ENCODE results near the gene ZNRF1. TPM values are rescaled to one million over a fixed set of nuclear protein-coding genes. Genes with fewer than 3 reads are reported as not detected.

Gene ZNRF1
- total and polyA plus RNA-seq, 2 of the 4 experiments (the other 2 are of a cell fraction), result 8.2 to 20.7 TPM

GRCh38 chr16:75028544-75029135, 29.8 kb downstream of the ZNRF1 start (continued):
- no peak for TF ChIP-seq MAZ (IDR thresholded peaks at IDR 0.05; ENCODE audit: borderline replicate concordance, low read depth, low read length)

DNA sequence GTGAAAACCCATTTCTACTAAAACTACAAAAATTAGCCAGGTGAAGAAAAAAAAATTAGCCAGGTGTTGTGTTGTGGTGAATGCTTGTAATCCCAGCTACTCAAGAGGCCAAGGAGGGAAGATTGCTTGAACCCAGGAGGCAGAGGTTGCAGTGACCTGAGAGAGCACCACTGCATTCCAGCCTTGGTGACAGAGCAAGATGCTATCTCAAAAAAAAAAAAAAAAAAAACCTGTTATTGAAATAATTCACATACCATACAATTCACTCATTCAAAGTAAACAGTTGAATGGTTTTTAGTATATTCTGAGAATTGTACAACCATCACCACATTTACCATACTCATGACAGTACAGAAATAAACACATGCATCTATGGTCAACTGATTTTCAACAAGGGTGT, 31.0 kb downstream of the ZNRF1 start:
- H3K18ac ChIP-seq (ENCODE audit: low read depth, low read length), result peak overlapping the region; percentile 31; the same call in 1 of the 2 replicates
- H2BK120ac ChIP-seq (ENCODE audit: low read depth, low read length), result peak overlapping the region; percentile 51; the same call in 1 of the 2 replicates
- no peaks in the 10 kb centered on the region for H3K27me3 ChIP-seq (ENCODE audit: control insufficient read depth, insufficient read depth, low read length)
- H3K9me3 ChIP-seq (ENCODE audit: control insufficient read depth, insufficient read depth, low read length), result no peaks in the 10 kb centered on the region
- H3K14ac ChIP-seq (replicated peaks; ENCODE audit: low read depth, low read length), result no peak overlapping the region
- no TSS peak for BruUV-seq (replicated peaks)
- H3K79me1 ChIP-seq (ENCODE audit: low read depth in 1 of 2, low read length in 2 of 2), result peaks cover 36 to 60% of the 10 kb centered on the region in 2 experiments
- no peak overlapping the region for H3K56ac ChIP-seq (ENCODE audit: extremely low read depth, insufficient read depth, low read length)
- H3K4me2 ChIP-seq (ENCODE audit: low read depth, low read length), result peak overlapping the region; percentile 41; the same call in 1 of the 2 replicates
- DNase-seq (peak; percentile 84), ATAC-seq (ENCODE audit: low read depth) (peak; percentile 61)
- ChIA-PET POLR2A (ENCODE audit: unreplicated experiment) (no interaction called here), CTCF (interaction anchor here (0.8 to 1.7 kb wide), 2 partner anchors 28 to 82 kb away, joined by 5 to 6 read pairs; no protein-coding TSS in a partner anchor)
- peak overlapping the region; percentile 64; the same call in 1 of the 2 replicates for H4K5ac ChIP-seq (ENCODE audit: low read depth, low read length)
- in situ Hi-C loops (cut with MboI; ENCODE audit: low sequenced_read_pairs) (no loop called here), dilution Hi-C loops (cut with HindIII; ENCODE audit: low sequenced_read_pairs, unreplicated experiment) (no loop called here), intact Hi-C loops (cut with micrococcal nuclease) (loop anchor here (5.0 kb wide), 1 partner anchor 57 kb away; no protein-coding TSS in a partner anchor)
- H3K4me3 ChIP-seq (ENCODE audit: insufficient read depth, low read depth, low read length), result no peak overlapping the region
- peaks cover 14% of the 10 kb centered on the region for H3K9me1 ChIP-seq (ENCODE audit: insufficient read depth, low read length)
- peak overlapping the region; percentile 21; the same call in 1 of the 2 replicates for H2BK20ac ChIP-seq (ENCODE audit: low read depth, low read length)
- TF ChIP-seq ELK1 (IDR thresholded peaks at IDR 0.05; ENCODE audit: borderline replicate concordance, low read depth, low read length) (no peak), RCOR1 (IDR thresholded peaks at IDR 0.05; ENCODE audit: insufficient replicate concordance, low read length) (peak; percentile 47), MAZ (IDR thresholded peaks at IDR 0.05; ENCODE audit: borderline replicate concordance, low read depth, low read length) (no peak), POLR2A (IDR thresholded peaks at IDR 0.05; ENCODE audit: low read depth, low read length) (no peak), NFE2L2 (IDR thresholded peaks at IDR 0.05; ENCODE audit: low read depth, low read length) (no peak), CEBPB (IDR thresholded peaks at IDR 0.05; ENCODE audit: low read depth, low read length) (no peak), FOS (IDR thresholded peaks at IDR 0.05; ENCODE audit: low read depth, low read length) (peak; percentile 32; the same call in 1 of the 2 replicates), BHLHE40 (IDR thresholded peaks at IDR 0.05; ENCODE audit: low read depth, low read length) (no peak)
- TF ChIP-seq, protein P1, sequence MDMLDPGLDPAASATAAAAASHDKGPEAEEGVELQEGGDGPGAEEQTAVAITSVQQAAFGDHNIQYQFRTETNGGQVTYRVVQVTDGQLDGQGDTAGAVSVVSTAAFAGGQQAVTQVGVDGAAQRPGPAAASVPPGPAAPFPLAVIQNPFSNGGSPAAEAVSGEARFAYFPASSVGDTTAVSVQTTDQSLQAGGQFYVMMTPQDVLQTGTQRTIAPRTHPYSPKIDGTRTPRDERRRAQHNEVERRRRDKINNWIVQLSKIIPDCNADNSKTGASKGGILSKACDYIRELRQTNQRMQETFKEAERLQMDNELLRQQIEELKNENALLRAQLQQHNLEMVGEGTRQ (IDR thresholded peaks at IDR 0.05; ENCODE audit: low read depth, low read length), result no peak
- H3K36me3 ChIP-seq (ENCODE audit: control insufficient read depth, insufficient read depth, low read length), result no peaks in the 10 kb centered on the region
- no peak overlapping the region for H3K23ac ChIP-seq (ENCODE audit: low read depth, low read length)
- H3K4ac ChIP-seq (ENCODE audit: low read depth, low read length), result 0 out of 2 replicates have a peak overlapping the region, but pooled peaks have one; percentile 81
- peaks cover 20% of the 10 kb centered on the region for H3K4me1 ChIP-seq (ENCODE audit: control insufficient read depth, insufficient read depth, low read length)
- peak overlapping the region; percentile 83; the same call in 1 of the 2 replicates for H2AK5ac ChIP-seq (ENCODE audit: low read depth, low read length)
- no peak overlapping the region for H3K9ac ChIP-seq (ENCODE audit: low read depth, low read length)
- H2AFZ ChIP-seq (replicated peaks; ENCODE audit: low read length, poor library complexity), result no peak overlapping the region
- peak overlapping the region; percentile 17; the same call in 1 of the 3 replicates for H2BK15ac ChIP-seq (ENCODE audit: low read depth, low read length)
- H4K8ac ChIP-seq (ENCODE audit: low read depth in 2 of 2, low read length in 2 of 2), result peak overlapping the region in 1 of 2 experiments; percentile 59; a peak in 2 of 4 replicates
- peak overlapping the region; percentile 78 for H2BK5ac ChIP-seq (ENCODE audit: low read depth, low read length, poor library complexity, severe bottlenecking)
- no peak overlapping the region for H2AK9ac ChIP-seq (replicated peaks; ENCODE audit: low read depth, low read length, poor library complexity)
- peaks cover 7% of the 10 kb centered on the region; the same call in 1 of the 2 replicates for H4K20me1 ChIP-seq (ENCODE audit: insufficient read depth, low read length)
- no peak overlapping the region for H3K27ac ChIP-seq (ENCODE audit: insufficient read depth, low read length)
- 0 out of 2 replicates have a peak overlapping the region, but pooled peaks have one; percentile 74 for H4K91ac ChIP-seq (ENCODE audit: insufficient read depth, low read depth, low read length)
